ENCODE data around the gene PRKCA.
"Not testable (repeated sequence)": the region's sequence is repeated elsewhere in the genome, so short reads cannot be mapped to it uniquely, and the experiment has no call there.

Gene PRKCA

GRCh38 chr17:66386498-66387351 lies 84.3 kb downstream of the PRKCA start:
- no peak for DNase-seq (ENCODE audit: low read depth in 2 of 2)

- no peak for DNase-seq (ENCODE audit: low read depth in 2 of 2)
Measured at GRCh38 chr17:66387392-66387981, 85.1 kb downstream of the PRKCA start.

- DNase-seq (ENCODE audit: low read depth in 2 of 2), result no peak
Measured at GRCh38 chr17:66392783-66393437, 90.5 kb downstream of the PRKCA start.

- DNase-seq (ENCODE audit: low read depth in 2 of 2), result no peak
Measured at GRCh38 chr17:66395961-66396360, 93.5 kb downstream of the PRKCA start.

- no peak for DNase-seq (ENCODE audit: low read depth in 2 of 2)
Measured at GRCh38 chr17:66397486-66397885, 95.1 kb downstream of the PRKCA start.

GRCh38 chr17:66398059-66398458 lies 95.6 kb downstream of the PRKCA start:
- no peak for DNase-seq (ENCODE audit: low read depth in 2 of 2)

- DNase-seq (ENCODE audit: low read depth in 2 of 2), result no peak
Measured at GRCh38 chr17:66398617-66399016, 96.2 kb downstream of the PRKCA start.

- DNase-seq (ENCODE audit: low read depth in 2 of 2), result no peak
Measured at GRCh38 chr17:66399441-66399840, 97.0 kb downstream of the PRKCA start.

GRCh38 chr17:66400041-66400688 lies 97.8 kb downstream of the PRKCA start:
- not testable (repeated sequence) for DNase-seq (ENCODE audit: low read depth in 2 of 2)

GRCh38 chr17:66400698-66401097 lies 98.3 kb downstream of the PRKCA start:
- DNase-seq (ENCODE audit: low read depth in 2 of 2), result no peak

GRCh38 chr17:66401364-66401763 lies 99.0 kb downstream of the PRKCA start:
- DNase-seq (ENCODE audit: low read depth in 2 of 2), result no peak

GRCh38 chr17:66403846-66404556 lies 101.6 kb downstream of the PRKCA start:
- DNase-seq (ENCODE audit: low read depth in 2 of 2), result no peak

- no peak for DNase-seq (ENCODE audit: low read depth in 2 of 2)
Measured at GRCh38 chr17:66405836-66406677, 103.6 kb downstream of the PRKCA start.

GRCh38 chr17:66406701-66407644 lies 104.6 kb downstream of the PRKCA start:
- DNase-seq (ENCODE audit: low read depth in 2 of 2), result no peak

GRCh38 chr17:66407864-66408263 lies 105.5 kb downstream of the PRKCA start:
- DNase-seq (ENCODE audit: low read depth in 2 of 2), result no peak

- no peak for DNase-seq (ENCODE audit: low read depth in 2 of 2)
Measured at GRCh38 chr17:66411520-66411919, 109.1 kb downstream of the PRKCA start.

- DNase-seq (ENCODE audit: low read depth in 2 of 2), result no peak
Measured at GRCh38 chr17:66412857-66413558, 110.6 kb downstream of the PRKCA start.

GRCh38 chr17:66413559-66414520 lies 111.4 kb downstream of the PRKCA start:
- no peak for DNase-seq (ENCODE audit: low read depth in 2 of 2)

Data from stimulated activated CD8-positive, alpha-beta memory T cell treated with anti-CD3 and anti-CD28 coated beads, Interleukin-15, amount 100 ng/mL, for 4 hours (primary cell).